Right forelimb (tissue), 1 donor: Measurements from ENCODE around the gene DHDDS.

Experiments
- DNase-seq: peaks from one replicate; pipeline ENCODE4 v3.0.0-alpha.2; 2018

Gene DHDDS

GRCh38 chr1:26418865-26419349 is 13.2 kb upstream of the DHDDS start:
- DNase-seq, result no peak

DNA sequence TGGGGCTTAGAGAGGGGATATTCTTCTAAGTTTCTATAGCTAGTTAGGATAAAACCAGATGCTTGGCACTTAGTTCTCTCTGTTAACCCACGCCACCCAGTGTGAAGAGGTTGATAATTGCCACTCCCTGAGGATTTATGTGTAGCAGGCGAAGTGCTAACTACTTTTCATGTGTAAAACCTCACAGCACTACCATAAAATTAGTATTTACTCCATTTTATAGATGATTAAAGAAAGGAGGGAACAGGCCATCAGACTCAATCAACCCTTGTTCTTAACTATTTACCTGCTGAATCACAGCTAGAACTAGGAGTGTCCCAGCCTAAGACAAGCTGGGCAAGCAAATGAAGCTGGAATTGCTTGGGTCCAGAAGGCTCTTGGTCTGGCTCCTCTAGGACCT is 12.6 kb upstream of the DHDDS start:
- no peak for DNase-seq

DNA sequence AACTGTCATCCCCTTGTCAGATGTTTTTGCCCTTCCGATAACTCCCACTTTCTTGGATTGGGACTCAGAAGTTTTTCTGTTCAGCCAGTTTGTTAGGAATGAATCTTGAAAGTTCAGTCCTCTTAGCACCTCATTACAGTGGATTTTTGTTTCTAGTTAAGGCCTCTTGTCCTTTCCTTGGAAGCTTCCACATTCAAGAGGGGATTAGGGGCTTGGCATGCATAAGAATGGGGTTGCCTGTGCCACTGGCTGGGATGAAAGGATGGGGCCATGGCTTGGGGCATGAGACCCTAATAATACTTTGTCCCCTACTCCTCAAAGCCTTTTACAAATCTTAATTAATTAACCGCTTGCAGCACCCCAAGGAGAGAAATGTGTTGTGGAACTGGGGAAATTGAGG is 2.4 kb upstream of the DHDDS start:
- no peak for DNase-seq

GRCh38 chr1:26432793-26433192 is 672 bp downstream of the DHDDS start:
- no peak for DNase-seq

DNA sequence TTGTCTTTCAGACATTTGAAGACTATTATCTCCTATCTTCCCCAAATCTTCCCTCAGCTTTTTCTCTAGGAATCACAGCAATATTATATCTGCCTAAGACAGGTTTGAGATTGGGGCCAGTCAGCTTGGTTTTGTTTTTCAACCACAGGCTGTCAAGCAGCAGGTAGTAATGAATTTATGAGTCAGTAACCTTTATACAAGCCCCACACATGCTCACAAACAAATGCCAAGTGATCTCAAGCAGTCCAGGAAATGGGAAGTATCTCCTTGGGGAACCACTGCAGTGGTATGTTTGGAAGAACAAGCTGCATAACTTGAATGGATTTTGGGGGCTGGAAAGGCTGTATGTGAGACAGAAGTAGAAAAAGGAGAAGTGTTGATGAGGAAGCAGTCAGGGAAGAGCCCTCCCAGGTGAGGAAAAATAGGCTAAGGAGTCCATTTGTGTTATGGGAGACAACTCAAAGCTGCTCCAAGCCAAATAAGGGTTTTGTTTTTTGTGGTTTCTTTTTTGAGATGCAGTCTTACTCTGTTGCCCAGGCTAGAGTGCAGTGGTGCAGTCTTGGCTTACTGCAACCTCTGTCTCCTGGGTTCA is 2.1 kb downstream of the DHDDS start:
- DNase-seq, result no peak

- no peak for DNase-seq
Measured at GRCh38 chr1:26438041-26438440, 5.9 kb downstream of the DHDDS start.

GRCh38 chr1:26440259-26440658 is 8.1 kb downstream of the DHDDS start:
- DNase-seq, result no peak

DNA sequence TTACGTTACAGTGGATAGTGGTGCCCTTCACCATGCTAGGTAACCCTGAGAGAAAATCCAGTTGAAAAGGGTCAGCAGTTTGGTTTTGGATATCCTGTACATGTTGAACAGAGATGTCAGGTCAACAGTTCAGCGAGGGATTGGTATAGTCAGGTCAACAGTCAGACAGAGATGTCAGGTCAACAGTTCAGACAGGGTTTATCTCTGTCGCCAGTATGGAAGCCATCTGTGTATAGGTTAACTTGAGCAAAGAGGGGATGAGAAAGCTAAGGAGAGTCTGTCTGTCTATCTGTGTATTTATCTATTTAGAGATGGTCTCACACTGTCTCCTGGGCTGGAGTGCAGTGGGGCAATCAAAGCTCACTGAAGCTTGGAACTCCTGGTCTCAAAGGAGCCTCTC is 17.7 kb downstream of the DHDDS start:
- no peak for DNase-seq

DNA sequence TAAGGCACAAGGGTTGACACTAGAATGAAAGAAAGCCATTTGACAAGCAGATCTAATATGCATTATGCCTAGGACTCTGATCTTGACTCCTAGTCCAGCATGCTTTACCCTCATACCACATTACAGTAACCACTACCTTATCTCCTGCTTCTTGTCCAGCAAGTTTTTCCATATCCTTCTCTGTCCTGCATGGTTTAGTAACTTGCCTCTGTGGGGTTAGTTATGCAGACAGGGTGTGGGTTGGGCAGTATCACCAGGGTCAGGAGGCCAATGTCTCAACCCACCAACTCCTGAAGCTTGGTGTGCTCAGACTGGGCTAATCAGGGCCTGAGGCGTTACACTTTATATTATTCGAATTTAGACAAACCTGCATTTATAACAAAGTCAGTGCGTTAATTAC is 18.8 kb downstream of the DHDDS start:
- no peak for DNase-seq

DNA sequence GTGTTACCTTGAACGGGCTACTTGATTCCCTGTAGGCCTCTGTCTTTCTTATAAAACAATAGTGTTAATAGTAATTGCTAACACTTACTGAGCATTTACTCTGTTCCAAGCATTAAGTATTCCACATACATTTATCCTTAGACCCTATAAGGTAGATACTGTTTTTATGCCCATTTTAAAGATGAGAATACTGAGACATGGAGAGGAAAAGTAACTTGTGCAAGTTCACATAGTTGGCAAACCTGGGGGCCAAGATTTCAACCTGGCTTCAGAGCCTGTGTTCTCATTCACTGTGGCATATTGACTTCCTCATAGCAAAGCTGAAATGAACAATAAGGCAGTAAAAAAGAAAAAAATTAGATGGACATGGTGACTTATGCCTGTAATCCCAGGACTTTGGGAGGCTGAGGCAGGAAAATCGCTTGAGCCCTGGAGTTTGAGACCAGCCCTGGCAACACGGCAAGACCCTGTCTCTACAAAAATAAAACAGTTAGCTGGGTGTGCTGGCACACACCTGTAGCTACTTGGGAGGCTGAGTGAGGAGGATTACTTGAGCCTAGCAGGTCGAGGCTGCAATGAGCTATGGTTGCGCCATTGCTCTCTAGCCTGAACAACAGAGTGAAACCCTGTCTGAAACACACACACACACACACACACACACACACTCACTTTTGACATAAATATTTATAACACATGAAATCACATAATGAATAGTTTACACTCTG is 20.5 kb downstream of the DHDDS start:
- no peak for DNase-seq

- DNase-seq, result no peak
Measured at GRCh38 chr1:26459148-26459547, 27.0 kb downstream of the DHDDS start.

DNA sequence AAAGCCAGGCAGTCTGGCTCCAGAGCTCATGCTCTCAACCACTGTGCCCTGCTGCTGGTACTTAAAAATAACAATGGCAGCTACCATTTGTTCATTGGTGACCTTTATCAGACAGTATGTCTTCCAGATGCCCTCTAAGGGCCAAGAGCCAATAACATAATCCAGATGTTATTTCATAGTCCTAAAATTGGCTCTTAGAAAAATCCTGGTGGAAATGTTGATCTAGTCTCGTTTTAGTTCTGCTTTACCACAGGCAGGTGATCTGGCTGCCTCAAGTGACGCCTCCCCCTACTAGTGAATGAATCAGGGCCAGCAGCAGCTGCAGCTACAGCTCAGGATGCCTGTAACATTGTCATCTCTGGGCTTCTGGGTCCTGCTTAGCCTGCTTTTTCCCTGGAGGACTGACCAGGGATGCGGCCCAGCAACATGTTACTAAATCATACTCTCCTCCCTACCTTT is 27.5 kb downstream of the DHDDS start:
- DNase-seq, result no peak

DNA sequence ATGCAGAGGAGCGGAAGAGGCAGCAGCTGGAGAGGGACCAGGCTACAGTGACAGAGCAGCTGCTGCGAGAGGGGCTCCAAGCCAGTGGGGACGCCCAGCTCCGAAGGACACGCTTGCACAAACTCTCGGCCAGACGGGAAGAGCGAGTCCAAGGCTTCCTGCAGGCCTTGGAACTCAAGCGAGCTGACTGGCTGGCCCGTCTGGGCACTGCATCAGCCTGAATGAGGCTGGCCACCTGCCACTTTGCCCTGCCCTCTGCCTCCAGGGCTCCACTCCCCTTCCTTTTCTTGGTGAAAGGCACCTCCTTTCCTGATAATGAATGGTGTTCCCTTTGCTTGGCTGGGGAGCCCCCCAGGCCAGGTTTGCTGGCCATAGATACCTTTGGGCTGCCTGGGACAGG is 36.8 kb downstream of the DHDDS start:
- DNase-seq, result peak; percentile 45

- no peak for DNase-seq
Measured at GRCh38 chr1:26469558-26469957, 37.4 kb downstream of the DHDDS start.

GRCh38 chr1:26470878-26471497 is 38.9 kb downstream of the DHDDS start:
- DNase-seq, result no peak

DNA sequence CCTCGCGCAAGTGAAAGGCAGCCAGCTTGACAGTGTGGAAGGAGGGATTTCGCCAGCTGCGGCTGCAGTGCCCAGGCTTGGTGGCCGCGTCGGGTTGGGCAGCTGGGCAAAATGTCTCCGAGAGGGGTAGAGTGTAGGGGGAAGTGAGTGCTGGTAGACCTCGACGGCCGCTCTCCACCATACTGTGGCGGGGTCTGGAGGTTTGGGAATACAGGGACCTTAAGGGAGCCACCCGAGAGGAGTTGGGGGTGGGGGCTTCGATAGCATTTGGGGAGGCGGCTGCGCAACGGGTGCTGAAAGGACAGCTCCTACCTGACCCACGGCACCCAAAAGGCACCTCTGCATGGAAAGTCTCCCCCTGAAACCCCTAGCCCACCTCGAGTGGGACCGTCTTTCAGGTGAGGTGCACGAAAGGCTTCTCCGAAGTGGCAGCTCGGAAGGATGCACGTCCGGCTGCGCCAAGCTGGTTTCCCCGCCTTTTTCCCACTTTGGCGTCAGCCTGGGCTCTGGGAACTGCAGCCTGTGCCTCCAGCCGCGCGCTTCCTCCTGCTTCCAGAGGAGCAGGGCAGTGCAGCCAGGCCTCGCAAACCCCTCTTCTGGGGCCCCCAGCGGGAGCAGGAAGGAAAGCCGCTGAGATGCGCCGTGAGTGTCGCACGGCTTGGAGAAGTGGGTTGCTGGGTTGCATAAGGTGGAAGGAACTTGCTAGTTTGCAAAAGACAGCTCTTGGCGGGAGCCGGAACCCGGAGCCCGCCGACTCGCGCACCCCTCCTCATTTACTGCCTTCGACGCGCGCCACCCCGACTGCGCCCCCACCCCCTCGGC is 39.6 kb downstream of the DHDDS start:
- peak; percentile 94 for DNase-seq

- DNase-seq, result no peak
Measured at GRCh38 chr1:26472320-26472900, 40.3 kb downstream of the DHDDS start, which contains the start of gene HMGN2. HMGN2 (plus strand) TSS chr1:26472440; CDS start chr1:26472613, 173 bp downstream.

GRCh38 chr1:26472901-26473845 is 41.1 kb downstream of the DHDDS start:
- peak; percentile 95 for DNase-seq

GRCh38 chr1:26474818-26475217 is 42.7 kb downstream of the DHDDS start:
- DNase-seq, result no peak

- DNase-seq, result no peak
Measured at GRCh38 chr1:26475989-26476388, 43.9 kb downstream of the DHDDS start.

GRCh38 chr1:26476958-26477357 is 44.8 kb downstream of the DHDDS start:
- no peak for DNase-seq
